GM10847 (cell line): Measurements from ENCODE around the gene ATP4A.

Experiments used
- POLR2A ChIP-seq: IDR thresholded peaks from 2 replicates; pipeline ENCODE4 v1.6.1; 2011; ENCODE audit not compliant: insufficient read length; ENCODE audit errors: extremely low read depth

Gene ATP4A

DNA sequence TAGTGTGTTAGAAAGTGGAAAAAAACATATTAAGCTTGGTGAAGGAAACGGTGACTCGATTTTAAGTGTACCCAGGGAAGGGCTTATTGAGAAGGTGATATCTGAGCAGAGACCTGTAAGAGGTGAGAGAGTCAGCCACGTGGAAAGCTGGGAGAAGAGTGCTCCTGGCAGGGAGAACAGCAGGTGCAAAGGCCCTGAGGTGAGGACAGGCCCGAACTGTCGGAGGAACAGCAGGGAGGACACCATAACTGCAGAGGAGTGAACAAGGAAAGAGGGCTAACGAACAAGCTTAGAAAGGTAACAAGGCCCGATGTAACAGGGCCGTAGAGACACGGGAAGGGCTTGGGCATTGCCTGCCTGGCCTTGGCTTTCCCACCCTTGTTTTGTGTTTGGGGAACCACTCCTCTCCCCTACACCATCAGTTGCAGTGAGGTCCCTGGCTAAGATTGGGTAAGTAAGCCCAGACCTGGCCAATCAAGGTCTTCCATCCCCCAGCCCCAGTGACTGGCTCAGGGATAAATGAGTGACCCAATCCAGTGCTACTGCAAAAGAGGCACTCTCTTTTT lies 7.3 kb downstream of the ATP4A start:
- no peak for TF ChIP-seq POLR2A

DNA sequence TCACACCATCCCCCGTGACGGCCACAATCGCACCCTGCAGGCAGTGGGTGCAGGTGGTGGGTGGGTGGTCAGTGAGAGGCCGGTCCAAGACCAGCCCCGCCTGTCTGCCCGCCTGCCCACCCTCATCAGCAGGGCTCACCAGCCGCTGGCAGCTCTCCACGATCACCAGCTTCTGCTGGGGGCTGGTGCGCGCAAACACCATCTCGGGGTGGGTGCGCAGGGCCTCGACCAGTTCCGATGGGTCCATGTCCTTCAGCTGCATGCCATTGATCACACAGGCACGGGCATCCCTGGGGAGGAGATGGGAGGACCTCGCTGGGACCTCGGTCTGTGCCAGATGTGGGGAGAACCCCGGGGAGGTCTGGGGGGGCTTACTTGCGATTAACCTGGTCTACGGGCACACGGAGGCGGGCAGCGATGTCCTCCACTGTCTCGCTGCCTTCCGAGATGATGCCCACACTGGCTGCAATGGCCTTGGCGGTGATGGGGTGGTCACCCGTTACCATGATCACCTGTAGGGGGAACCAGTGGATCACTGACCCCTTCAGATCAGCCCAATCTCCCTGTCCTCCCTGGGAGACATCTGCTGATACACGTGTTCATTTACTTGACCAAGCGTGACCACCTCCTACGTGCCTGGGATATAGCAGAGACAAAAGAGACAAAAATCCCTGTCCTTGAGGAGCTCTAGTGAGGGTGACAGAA lies 8.0 kb downstream of the ATP4A start:
- TF ChIP-seq POLR2A = no peak

DNA sequence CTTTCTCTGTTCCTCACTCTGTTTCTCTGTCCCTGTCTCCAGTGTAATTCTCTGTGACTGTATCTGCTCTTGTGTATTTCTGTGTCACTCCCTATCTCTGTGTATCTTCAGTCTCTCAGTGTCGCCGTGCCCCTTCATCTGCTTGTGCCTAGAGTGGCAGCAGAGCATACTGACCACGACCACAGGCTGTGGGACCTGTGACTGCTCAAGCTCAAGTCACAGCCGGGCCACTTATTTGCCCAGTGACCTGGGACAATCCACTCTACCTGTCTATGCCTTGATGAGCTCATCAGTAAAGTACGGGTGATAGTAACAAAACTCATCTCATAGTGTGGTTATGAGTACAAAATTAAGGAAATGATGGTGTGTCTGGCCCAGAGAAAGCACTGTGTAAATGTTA lies 9.4 kb downstream of the ATP4A start:
- no peak for TF ChIP-seq POLR2A

DNA sequence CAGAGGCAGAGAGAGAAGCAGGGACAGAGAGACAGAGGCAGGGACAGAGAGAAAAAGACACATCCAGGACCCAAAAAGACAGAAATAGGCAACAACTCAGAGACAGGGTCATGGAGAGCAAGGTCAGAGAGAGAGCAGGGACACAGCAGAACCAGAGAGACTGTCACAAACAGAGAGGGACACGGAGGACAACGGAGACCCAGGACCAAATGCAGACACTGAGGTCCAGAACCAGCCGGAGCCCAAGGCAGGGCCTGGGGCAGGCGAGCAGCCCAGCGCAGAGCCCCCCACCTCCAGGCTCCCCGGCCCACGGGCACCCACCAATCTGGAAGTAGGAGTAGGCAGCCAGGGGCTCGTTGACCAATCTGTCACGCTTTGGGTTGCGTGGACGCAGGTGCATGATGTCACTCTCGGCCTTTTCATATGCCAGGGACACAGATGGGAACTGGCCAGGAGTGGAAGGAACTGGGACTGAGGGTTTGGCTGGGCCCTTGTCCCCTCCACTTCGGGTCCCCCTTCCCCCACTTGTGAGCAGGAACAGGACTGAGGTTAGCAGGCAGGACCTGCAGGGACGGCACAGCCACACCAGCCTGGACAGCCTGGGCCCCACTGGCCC lies 10.0 kb downstream of the ATP4A start:
- no peak for TF ChIP-seq POLR2A

DNA sequence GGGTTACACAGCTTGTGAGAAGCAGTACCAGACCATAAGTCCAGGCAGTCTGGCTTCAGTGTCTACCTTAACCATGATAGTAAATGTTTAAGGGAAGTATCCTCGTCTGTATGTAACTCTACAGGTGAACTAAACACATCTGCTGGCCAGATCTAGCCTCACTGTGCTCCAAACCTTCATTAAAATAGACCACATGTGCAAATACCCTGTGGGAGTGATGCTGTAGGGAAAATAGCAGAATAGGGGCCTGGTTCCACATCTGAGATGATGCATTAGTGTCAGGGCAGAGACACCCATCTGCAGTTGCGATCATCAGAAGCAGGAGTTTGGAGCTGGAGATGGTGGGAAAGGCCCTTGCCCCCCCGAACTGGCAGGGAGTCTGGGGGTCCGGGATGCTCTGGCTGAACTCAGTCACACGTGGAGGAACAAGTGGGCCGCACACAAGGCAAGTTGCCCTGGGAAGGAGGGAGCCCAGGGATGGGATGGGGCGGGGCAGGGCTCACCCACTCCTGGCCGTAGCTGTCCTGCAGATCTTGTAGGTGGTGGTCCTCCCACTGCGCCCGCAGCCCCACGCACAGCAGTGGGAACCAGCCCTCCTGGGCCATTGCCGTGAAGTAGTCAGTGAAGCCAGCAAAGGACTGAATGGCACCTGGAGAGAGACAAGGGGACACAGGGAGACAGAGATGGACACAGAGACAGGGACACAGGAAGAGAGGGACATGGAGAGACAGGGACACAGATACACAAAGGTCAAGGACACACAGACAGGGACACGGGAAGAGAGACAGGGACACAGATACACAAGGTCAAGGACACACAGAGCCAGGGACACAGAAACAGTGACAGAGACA lies 10.7 kb downstream of the ATP4A start:
- no peak for TF ChIP-seq POLR2A

DNA sequence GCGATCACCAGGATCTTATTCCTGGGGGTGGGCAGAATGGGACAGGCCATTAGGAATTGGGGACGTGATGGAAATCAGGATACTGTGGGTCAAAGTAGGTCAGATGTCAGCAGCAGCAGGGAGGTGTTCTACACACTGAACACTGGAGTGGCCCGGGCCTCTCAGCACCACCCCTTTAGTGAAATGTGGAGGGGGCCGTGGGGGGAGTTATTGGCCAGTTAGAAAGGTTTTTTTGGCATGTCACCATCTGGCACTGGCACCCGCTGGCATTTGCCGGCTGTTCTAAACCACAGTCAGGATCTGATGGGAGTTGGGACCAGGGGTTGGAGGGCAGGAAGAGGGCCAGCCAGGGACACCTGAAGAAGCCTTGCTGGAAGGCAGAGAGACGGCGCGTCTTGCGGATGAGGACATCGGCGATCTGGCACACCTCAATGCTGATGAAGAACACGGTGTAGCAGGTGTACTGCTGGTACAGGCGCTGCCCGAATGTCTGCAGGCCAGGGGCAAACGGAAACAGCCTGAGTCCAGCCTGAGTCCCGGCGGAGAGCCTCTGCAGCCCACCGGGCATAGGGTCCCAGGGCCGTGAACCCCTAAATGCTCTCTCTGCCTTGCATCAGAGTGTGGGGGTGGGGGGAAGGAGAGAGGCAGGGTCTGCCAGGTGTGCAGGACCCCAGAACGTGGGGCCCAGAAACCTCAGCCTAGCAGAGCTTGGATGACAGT lies 12.2 kb downstream of the ATP4A start:
- TF ChIP-seq POLR2A = no peak

DNA sequence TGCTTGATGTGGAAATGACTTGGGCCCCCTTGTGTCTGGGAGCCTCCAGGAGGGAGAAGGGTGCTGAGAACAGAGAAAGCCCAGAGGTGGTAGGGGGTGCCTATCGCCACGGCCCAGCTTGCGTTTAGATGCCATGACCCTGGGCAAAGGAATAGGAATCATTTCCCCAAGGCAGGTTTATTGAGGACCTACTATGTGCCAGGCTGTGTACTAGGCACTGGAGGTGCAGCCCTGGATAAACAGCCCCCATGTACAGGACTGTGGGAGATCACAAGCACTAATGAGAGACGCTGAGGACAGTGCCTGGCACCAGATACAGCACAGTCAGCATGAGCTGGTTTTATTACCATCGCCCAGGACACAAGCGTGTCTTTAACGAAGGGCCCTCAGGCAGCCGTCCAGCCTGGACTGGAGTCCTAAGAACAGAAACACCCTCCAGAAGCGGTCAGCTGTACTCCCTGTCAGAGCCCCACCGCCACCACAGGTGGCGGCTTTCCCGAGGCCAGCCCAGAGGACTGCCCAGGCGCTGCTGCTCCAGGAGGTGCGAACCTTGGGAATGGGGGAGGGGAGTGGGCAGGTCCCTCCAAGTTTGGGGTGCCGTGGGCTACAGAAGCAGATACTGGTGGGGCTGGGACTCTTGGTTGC lies 13.5 kb downstream of the ATP4A start:
- no peak for TF ChIP-seq POLR2A

DNA sequence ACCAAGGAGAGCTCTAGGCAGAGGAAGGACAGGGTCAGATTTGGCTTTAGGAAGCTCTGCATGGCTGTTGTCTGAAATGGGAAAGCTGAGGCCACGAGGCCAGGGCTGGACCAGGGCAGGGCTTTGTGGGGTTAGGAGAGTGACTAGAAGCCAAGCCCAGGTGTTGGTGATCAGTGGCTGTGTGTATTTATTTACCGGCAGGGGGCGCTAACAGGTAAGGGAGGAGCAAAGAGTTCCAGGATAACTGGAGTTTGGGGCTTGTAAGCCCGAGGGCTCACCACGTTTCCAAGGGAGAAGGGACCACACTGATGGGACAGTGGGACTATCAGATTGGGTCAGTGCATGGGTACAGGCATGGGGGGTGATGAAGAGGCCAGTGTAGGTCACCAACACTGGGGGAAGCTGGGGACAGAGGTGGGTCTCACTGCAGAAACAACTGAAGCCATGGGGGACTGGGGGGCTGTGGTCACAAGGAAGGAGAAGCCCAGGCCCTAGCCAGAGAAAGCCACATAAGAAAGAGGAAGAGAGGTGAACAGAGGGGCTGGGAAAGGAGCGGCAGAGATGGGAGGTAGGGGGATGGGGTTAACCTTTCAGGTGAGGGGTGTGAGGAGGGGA lies 14.2 kb downstream of the ATP4A start:
- no peak for TF ChIP-seq POLR2A

DNA sequence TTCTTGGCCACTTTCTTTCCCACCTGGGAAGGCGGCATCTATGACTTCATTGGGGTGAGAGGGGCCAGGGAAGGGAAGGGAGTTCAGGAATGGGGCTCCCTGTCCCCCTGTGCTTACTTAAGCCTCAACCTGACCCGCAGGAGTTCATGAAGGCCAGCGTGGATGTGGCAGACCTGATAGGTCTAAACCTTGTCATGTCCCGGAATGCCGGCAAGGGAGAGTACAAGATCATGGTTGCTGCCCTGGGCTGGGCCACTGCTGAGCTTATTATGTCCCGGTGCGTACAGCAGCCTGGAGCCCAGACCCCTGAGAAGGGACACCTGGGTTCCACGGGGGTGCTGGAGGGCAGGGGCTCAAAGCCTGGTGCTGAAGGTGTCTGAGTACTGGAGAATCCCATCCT lies 16.9 kb downstream of the ATP4A start:
- no peak for TF ChIP-seq POLR2A

DNA sequence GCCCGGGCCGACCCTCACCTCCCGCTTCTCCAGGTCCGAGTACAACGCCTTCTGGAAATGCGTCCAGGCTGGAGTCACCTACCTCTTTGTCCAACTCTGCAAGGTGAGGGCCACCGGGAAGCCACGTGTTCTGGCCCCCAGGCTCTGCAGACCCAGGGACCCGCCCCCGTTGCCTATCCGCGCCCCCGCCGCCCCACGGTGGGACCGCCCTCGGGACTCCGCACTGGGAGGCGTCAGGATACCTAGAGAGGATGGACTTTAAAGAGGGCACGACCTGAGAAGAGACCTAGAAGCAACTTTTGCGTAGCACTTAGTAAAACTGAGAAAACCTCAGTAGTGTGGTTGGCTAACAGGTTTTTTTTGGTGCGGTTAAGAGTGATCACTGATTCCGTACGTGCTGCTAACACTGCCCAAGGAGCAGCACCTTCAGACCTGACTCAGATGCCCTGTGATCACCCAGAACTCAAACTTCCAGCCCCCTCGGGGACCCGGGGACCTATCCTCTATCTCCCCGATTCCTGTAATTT lies 17.5 kb downstream of the ATP4A start:
- no peak for TF ChIP-seq POLR2A

DNA sequence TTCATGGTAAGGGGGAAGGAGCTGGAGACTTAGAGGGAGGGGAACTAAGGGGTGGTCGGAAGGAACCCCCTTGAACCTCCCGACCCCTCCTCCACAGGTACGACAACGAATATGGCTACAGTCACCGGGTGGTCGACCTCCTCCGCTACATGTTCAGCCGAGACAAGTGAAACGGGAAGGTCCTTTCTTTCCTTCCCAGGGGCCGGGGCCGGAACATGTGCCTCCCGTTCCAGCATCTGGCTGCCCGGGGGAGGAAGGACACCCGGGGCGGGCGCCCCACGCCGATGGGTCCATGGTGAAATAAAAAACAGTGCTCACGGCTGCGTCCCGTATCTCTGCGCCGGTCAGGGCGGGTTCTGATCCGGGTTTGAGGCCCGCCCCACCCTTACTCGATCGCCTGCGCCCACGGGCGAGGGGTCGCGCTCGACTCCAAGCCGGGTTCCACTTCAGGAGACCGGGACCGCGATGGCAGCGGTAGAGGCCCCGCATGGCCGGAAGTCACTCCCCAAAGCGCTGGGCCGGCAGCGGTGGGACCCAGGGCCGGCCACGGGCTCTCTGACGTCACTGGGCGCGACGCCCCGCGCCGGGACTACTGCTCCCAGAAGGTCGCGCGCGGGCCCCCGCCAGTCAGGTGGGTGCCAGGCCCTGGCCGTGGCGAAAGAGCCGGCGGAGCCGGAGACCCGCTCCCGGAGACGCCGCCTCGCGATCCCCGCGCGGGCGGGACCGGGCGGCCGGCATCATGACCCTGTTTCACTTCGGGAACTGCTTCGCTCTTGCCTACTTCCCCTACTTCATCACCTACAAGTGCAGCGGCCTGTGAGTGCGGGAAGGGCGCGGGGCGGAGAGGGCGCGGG lies 18.2 kb downstream of the ATP4A start, which contains the start of gene TMEM147:
TSS of gene TMEM147 (plus strand) at position 626 of the 854 bp plus-strand sequence. CDS start at position 740, 114 bp downstream.
- peak; percentile 73 for TF ChIP-seq POLR2A

DNA sequence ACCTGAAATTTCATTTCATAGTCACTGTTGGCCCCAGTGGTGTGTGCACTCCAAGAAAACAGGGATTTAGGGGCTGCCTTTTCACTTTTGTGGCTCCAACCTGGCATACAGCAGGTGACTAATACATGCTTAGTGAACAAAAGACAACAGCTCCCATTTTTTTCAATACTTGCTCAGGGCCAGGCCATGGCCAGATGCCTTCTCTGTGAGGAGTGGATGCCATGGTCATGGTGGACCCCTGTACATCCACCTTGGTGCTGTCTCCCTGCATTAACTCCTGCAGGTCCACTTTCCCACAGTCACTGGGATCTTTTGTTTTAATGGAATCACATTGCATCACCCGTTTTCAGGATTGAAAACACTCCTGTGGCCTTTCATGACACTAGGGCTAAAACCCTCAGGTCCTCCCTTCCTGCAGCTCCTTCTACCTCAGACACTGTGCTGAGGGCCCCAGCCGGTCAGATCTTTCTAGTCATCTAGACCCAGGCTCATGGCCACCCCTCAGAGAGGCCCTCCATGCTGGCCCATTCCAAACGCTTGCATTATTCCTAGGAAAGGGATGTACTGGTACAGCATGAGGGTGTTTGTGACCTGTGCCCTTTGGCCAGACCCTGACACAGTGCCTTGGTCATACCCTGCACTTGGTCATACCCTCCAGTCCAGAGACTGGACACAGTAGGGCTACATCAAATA lies 19.2 kb downstream of the ATP4A start:
- TF ChIP-seq POLR2A = no peak
